ENCODE data around the gene MBP. TPM values are rescaled to one million over a fixed set of nuclear protein-coding genes. Genes with fewer than 3 reads are reported as not detected.
"Not testable (repeated sequence)": the region's sequence is repeated elsewhere in the genome, so short reads cannot be mapped to it uniquely, and the experiment has no call there.

Gene MBP
- total RNA-seq, 1 donor from 2014 or later: 78.9 TPM

DNA sequence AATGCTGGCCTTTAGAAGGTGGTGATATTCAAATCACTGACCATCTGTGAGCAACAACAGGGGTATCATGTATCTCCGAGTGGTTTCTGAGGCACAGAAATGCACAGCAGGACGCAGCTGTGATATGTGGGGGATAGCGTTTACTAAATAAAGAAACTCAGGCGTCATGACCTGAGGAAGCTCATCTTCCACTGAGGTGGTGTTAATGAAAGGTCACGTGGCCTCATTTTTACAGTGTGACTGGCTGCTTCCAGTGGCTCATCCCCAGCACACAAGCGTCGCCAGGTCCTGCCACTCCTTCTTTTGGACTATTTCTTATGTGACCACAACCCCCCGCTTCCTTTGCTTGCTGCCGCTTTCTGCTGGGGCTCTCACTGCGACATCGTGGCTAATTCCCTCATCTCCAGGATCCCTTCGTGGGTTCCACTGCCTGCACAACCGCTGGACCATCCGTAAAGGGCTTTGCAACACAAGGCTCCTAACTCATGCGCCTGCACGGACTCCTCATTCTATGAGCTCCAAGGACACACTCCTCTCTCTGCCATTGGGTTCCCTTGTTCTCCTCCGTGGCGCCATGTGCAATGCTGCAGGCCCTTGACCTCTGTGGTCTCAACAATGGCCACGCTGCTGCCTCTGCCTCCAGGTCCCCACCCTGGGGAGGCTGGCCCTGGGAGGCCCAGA lies 109.3 kb downstream of the MBP start:
- DNase-seq (no peak), ATAC-seq (no peak)
- no peaks in the 10 kb centered on the region for H3K4me1 ChIP-seq
- H3K27me3 ChIP-seq: no peaks in the 10 kb centered on the region
- TF ChIP-seq, protein P1, sequence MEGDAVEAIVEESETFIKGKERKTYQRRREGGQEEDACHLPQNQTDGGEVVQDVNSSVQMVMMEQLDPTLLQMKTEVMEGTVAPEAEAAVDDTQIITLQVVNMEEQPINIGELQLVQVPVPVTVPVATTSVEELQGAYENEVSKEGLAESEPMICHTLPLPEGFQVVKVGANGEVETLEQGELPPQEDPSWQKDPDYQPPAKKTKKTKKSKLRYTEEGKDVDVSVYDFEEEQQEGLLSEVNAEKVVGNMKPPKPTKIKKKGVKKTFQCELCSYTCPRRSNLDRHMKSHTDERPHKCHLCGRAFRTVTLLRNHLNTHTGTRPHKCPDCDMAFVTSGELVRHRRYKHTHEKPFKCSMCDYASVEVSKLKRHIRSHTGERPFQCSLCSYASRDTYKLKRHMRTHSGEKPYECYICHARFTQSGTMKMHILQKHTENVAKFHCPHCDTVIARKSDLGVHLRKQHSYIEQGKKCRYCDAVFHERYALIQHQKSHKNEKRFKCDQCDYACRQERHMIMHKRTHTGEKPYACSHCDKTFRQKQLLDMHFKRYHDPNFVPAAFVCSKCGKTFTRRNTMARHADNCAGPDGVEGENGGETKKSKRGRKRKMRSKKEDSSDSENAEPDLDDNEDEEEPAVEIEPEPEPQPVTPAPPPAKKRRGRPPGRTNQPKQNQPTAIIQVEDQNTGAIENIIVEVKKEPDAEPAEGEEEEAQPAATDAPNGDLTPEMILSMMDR (IDR thresholded peaks at IDR 0.05): no peak
- H3K9me3 ChIP-seq: no peaks in the 10 kb centered on the region
- H3K36me3 ChIP-seq: peaks cover 11% of the 10 kb centered on the region
- intact Hi-C loops (cut with DNase I): no loop called here
- H3K4me3 ChIP-seq: no peak overlapping the region
- H3K27ac ChIP-seq: no peak overlapping the region

DNA sequence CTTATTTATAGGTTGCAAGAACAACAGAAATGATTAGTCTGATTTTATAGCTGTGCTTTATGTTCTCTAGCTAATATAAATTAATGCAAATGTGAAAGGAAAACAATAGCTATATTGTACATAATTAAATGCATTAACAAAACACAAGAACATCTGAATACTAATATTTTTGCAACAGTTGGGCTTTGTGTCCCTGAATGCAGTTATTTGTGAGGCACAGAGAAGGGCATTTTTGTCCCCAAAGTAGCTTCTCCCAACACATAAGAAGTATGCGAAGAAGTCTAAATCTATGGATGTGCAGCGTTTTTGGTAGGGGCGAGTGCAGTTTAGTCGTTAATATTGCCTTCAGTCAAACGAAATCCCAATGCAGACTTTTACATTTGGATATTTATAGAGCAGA lies 110.0 kb downstream of the MBP start:
- intact Hi-C loops (cut with DNase I): no loop called here
- ATAC-seq (no peak), DNase-seq (no peak)
- Histone ChIP-seq H3K27ac (no peak overlapping the region), H3K4me3 (no peak overlapping the region), H3K4me1 (no peaks in the 10 kb centered on the region), H3K9me3 (no peaks in the 10 kb centered on the region), H3K36me3 (peaks cover 11% of the 10 kb centered on the region), H3K27me3 (no peaks in the 10 kb centered on the region)
- TF ChIP-seq, protein P1 (IDR thresholded peaks at IDR 0.05): no peak

DNA sequence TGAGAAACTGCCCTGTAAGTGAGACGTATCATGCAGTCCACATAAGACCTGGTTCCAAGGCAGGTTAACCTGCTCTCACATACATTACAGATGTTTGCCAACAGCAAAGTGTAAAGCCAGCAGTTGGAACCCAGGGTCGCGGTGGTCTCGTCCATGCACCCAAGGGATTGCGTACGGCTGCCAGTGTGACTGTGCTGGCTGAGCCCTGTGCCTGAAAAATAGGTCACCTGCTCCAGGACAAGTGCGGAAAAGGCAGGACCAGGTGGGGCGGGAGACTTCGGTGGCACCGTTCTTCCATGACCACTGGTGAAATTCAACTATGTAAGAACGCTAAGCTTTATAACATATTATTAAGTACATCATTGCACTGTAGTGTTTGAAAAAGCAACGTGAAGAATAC lies 110.5 kb downstream of the MBP start:
- no peak overlapping the region for H3K27ac ChIP-seq
- no peaks in the 10 kb centered on the region for H3K27me3 ChIP-seq
- intact Hi-C loops (cut with DNase I): no loop called here
- DNase-seq (no peak), ATAC-seq (no peak)
- H3K4me3 ChIP-seq: no peak overlapping the region
- no peaks in the 10 kb centered on the region for H3K4me1 ChIP-seq
- no peaks in the 10 kb centered on the region for H3K9me3 ChIP-seq
- TF ChIP-seq, protein P1 (IDR thresholded peaks at IDR 0.05): no peak
- H3K36me3 ChIP-seq: peaks cover 15% of the 10 kb centered on the region

DNA sequence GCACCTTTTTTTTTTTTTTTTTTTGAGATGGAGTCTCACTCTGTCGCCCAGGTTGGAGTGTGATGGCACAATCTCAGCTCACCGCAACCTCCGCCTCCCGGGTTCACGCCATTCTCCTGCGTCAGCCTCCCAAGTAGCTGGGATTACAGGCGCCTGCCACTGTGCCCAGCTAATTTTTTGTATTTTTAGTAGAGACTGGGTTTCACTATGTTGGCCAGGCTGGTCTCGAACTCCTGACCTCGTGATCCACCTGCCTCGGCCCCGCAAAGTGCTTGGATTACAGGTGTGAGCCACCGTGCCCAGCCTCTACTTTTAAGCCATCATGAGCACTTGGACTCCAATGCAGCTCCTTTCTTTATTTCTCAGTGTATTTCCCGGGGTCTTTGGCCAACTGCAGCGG lies 111.1 kb downstream of the MBP start:
- H3K27me3 ChIP-seq; H3K4me1 ChIP-seq; DNase-seq; H3K9me3 ChIP-seq; ATAC-seq; H3K4me3 ChIP-seq; H3K27ac ChIP-seq; intact Hi-C loops (cut with DNase I): not testable (repeated sequence)
- peaks cover 21% of the 10 kb centered on the region for H3K36me3 ChIP-seq

DNA sequence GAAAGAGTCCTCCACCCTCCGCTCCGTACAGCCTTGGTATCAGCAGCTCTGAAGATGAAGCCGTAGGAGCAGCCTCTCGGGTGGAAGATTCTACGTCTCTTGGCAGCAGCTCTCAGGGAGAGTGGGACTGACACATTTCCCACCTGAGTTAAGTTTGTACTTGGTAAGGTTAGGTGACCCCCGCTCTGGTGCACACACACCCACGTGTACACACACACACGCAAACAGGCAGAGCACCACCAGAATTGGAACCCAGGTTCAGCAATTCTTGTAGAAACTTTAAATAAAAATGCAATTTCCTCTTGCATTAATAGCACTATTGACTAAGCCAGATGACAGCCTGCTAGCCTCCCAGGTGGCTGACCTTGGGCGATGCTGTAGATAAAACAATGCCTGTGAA lies 111.5 kb downstream of the MBP start:
- Histone ChIP-seq H3K27ac (no peak overlapping the region), H3K4me3 (no peak overlapping the region), H3K4me1 (no peaks in the 10 kb centered on the region), H3K36me3 (peaks cover 22% of the 10 kb centered on the region), H3K27me3 (no peaks in the 10 kb centered on the region), H3K9me3 (no peaks in the 10 kb centered on the region)
- intact Hi-C loops (cut with DNase I): no loop called here
- no peak for DNase-seq
- ATAC-seq: no peak
- TF ChIP-seq, protein P1 (IDR thresholded peaks at IDR 0.05): no peak

DNA sequence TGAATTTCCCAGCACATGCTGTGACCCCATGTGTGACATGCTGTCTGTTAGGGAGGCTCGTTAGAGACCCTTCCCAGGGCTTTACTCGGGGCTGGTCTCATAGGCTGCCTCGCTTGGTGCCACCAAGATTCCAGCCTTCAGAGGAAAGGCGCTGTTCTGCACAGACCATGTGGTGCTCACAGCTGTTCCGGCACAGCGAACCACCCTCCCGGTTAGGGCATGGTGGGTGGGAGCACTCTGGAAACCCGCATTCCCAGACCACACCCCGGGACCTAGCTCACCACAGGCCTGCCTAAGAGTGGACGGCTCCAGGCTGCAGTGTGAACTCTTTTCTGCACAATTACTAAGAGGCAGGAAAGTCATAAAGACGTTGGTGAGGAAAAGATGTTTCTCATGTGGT lies 112.0 kb downstream of the MBP start:
- H3K27ac ChIP-seq: no peak overlapping the region
- no peaks in the 10 kb centered on the region for H3K9me3 ChIP-seq
- no peaks in the 10 kb centered on the region for H3K4me1 ChIP-seq
- H3K4me3 ChIP-seq: no peak overlapping the region
- DNase-seq: no peak
- intact Hi-C loops (cut with DNase I): no loop called here
- H3K36me3 ChIP-seq: peaks cover 17% of the 10 kb centered on the region
- H3K27me3 ChIP-seq: no peaks in the 10 kb centered on the region
- TF ChIP-seq, protein P1 (IDR thresholded peaks at IDR 0.05): no peak
- ATAC-seq: no peak
